Immature natural killer cell (primary cell): Measurements from ENCODE around the gene MTOR. TPM values are rescaled to one million over a fixed set of nuclear protein-coding genes. Genes with fewer than 3 reads are reported as not detected.
A peak's percentile ranks its signal among the peaks of the same experiment; 100 is the strongest.
"Not testable (repeated sequence)": the region's sequence is repeated elsewhere in the genome, so short reads cannot be mapped to it uniquely, and the experiment has no call there.

Experiments used
- DNase-seq, 3 donors: peaks; one replicate each; pipeline ENCODE4 v3.0.0; 2022; ENCODE audit warnings: mixed read lengths in 1 of 3
- H3K27ac Mint-ChIP-seq, 6 donors: one replicate each; pipeline ENCODE4 v1.8.0; 2020; ENCODE audit warnings: mixed read lengths in 6 of 6, mild to moderate bottlenecking in 5 of 6, inconsistent platforms in 4 of 6, moderate library complexity in 3 of 6
- H3K27me3 Mint-ChIP-seq, 3 donors: one replicate each; pipeline ENCODE4 v1.8.0; 2020 to 2021; ENCODE audit warnings: low read depth in 3 of 3, mild to moderate bottlenecking in 3 of 3, mixed read lengths in 3 of 3, moderate library complexity in 3 of 3, inconsistent platforms in 1 of 3
- H3K36me3 Mint-ChIP-seq, 3 donors: one replicate each; pipeline ENCODE4 v1.8.0; 2020; ENCODE audit warnings: mixed read lengths in 3 of 3, inconsistent platforms in 2 of 3, mild to moderate bottlenecking in 2 of 3
- H3K4me1 Mint-ChIP-seq, 2 donors: one replicate each; pipeline ENCODE4 v1.8.0; 2020; ENCODE audit warnings: inconsistent platforms in 2 of 2, mild to moderate bottlenecking in 2 of 2, mixed read lengths in 2 of 2, moderate library complexity in 1 of 2
- H3K4me3 Mint-ChIP-seq, 5 donors: one replicate each; pipeline ENCODE4 v1.8.0; 2020; ENCODE audit warnings: mild to moderate bottlenecking in 5 of 5, mixed read lengths in 5 of 5, inconsistent platforms in 3 of 5, moderate library complexity in 3 of 5
- H3K9me3 Mint-ChIP-seq, 6 donors: one replicate each; pipeline ENCODE4 v1.8.0; 2020; ENCODE audit warnings: mild to moderate bottlenecking in 6 of 6, mixed read lengths in 6 of 6, inconsistent platforms in 4 of 6, moderate library complexity in 3 of 6
- polyA plus RNA-seq, 3 donors: library from polyadenylated mRNA; unstranded; fragments of 300-500 nt; fragmentation: Illumina TruSeq; gene quantifications; one replicate each; pipeline ENCODE4 v1.2.3, GENCODE V29; 2021

The MTOR gene
- polyA plus RNA-seq, 3 donors from 2014 or later = 1.7 to 10.1 (median 3.8) TPM

- Mint-ChIP-seq H3K4me3 (no peak overlapping the region), H3K36me3 (peaks cover 16 to 33% (median 23%) of the 10 kb centered on the region in 3 donors), H3K9me3 (no peaks in the 10 kb centered on the region), H3K27me3 (peaks cover 0 to 4% (median 2%) of the 10 kb centered on the region in 3 donors), H3K4me1 (no peaks in the 10 kb centered on the region), H3K27ac (no peak overlapping the region)
- DNase-seq = no peak
Measured at GRCh38 chr1:11105586-11105985, 156.8 kb downstream of the MTOR start.

DNA sequence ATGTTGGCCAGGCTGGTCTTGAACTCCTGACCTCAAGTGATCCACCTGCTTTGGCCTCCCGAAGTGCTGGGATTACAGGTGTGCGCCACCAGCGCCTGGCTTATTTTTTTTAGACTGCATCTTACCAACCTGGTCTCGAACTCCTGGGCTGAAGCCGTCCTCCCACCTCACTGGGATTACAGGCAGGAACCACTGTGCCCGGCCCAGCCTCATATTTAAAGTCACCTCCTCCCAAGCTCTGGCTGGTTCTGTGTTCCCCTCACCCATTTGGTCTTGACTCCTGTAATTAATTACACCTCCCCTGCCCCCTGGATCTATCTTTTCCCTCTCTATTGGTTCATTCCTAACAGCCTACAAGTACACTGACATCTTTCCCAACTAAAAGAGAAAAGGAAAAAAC lies 161.0 kb downstream of the MTOR start:
- Mint-ChIP-seq H3K36me3 (peaks cover 0 to 5% (median 4%) of the 10 kb centered on the region in 3 donors), H3K27me3 (peaks cover 0 to 6% (median 4%) of the 10 kb centered on the region in 3 donors), H3K9me3 (no peaks in the 10 kb centered on the region), H3K4me1 (peaks cover 15 to 21% of the 10 kb centered on the region in 2 donors), H3K4me3 (peak overlapping the region; percentile 4 to 54 (median 36)), H3K27ac (peak overlapping the region in 2 of 6 donors; percentile 45 to 79)
- no peak for DNase-seq

- H3K4me1 Mint-ChIP-seq = peaks cover 15 to 21% of the 10 kb centered on the region in 2 donors
- H3K9me3 Mint-ChIP-seq, H3K36me3 Mint-ChIP-seq, DNase-seq, H3K27me3 Mint-ChIP-seq: not testable (repeated sequence)
- peak overlapping the region in 3 of 5 donors; percentile 14 to 93 (median 39) for H3K4me3 Mint-ChIP-seq
- H3K27ac Mint-ChIP-seq = peak overlapping the region in 1 of 6 donors; percentile 28
Measured at GRCh38 chr1:11100806-11101205, 161.5 kb downstream of the MTOR start.

GRCh38 chr1:11100149-11100493 lies 162.2 kb downstream of the MTOR start:
- Mint-ChIP-seq H3K36me3 (peaks cover 0 to 4% (median 4%) of the 10 kb centered on the region in 3 donors), H3K9me3 (no peaks in the 10 kb centered on the region), H3K4me1 (peaks cover 15 to 21% of the 10 kb centered on the region in 2 donors), H3K4me3 (peak overlapping the region; percentile 93 to 97 (median 95)), H3K27ac (peak overlapping the region; percentile 76 to 95 (median 92)), H3K27me3 (peaks cover 0 to 3% (median 2%) of the 10 kb centered on the region in 3 donors)
- DNase-seq = no peak

DNA sequence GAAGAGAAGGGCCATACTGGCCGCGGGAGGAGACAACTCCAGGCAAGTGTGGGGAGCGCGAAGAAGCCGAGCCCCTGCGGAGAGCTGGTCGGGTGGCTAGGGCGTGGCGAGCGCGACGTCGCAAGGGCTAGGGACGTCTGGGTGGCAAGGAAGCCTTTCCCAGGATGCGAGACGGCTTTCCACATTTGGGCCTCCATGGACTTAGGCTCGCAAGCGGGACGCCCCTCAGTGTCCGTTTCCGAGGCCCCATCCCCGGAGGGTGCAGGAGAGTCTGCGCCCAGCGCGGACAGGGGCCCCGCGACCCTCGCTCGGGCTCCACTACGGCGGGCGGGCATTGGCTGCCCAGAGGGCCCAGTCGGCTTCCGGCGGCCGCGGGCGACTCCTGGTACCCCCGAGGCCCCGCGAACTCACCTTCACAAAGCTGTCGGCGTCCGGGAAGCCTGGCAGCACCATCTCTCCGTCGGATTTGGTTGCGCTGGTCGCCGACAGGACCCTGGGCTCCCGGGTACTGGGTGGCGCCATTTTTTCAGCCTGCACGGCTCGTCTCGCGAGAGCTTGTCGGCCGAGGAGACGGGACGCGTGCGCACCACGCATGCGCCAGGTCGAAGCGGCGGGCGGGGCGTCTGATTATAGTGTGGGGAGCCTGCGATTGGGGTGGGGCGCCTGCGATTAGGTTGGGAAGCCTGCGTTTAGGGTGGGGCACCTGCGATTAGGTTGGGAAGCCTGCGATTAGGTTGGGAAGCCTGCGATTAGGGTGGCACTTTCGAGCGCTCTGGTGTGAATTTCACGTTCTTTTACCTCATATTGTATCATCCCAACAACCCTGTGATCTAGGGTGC lies 162.8 kb downstream of the MTOR start, which contains the start of gene EXOSC10:
EXOSC10 (minus strand) TSS at position 560 of the 839 bp plus-strand sequence; CDS start at position 522, 38 bp downstream.
- Mint-ChIP-seq H3K36me3 (peaks cover 0 to 4% (median 4%) of the 10 kb centered on the region in 3 donors), H3K27me3 (peaks cover 0 to 3% (median 2%) of the 10 kb centered on the region in 3 donors), H3K9me3 (no peaks in the 10 kb centered on the region), H3K4me3 (peak within 1 kb of the TSS; percentile 93 to 97 (median 95)), H3K27ac (peak within 1 kb of the TSS; percentile 76 to 95 (median 93)), H3K4me1 (peaks cover 15 to 21% of the 10 kb centered on the region in 2 donors)
- DNase-seq = peak; percentile 92 to 94 (median 93)

GRCh38 chr1:11098931-11099309 lies 163.4 kb downstream of the MTOR start:
- no peak for DNase-seq
- Mint-ChIP-seq H3K27ac (peak overlapping the region; percentile 76 to 95 (median 90)), H3K4me3 (peak overlapping the region; percentile 93 to 97 (median 95)), H3K4me1 (peaks cover 15 to 21% of the 10 kb centered on the region in 2 donors), H3K36me3 (peaks cover 0 to 4% (median 4%) of the 10 kb centered on the region in 3 donors), H3K27me3 (peaks cover 0 to 3% (median 2%) of the 10 kb centered on the region in 3 donors), H3K9me3 (no peaks in the 10 kb centered on the region)

GRCh38 chr1:11083784-11084183 lies 178.6 kb downstream of the MTOR start:
- not testable (repeated sequence) for DNase-seq, H3K4me1 Mint-ChIP-seq, H3K9me3 Mint-ChIP-seq, H3K27me3 Mint-ChIP-seq, H3K27ac Mint-ChIP-seq, H3K4me3 Mint-ChIP-seq
- H3K36me3 Mint-ChIP-seq = peaks cover 29 to 49% (median 34%) of the 10 kb centered on the region in 3 donors

GRCh38 chr1:11080931-11081330 lies 181.4 kb downstream of the MTOR start:
- no peak for DNase-seq
- Mint-ChIP-seq H3K9me3 (no peaks in the 10 kb centered on the region), H3K4me1 (no peaks in the 10 kb centered on the region), H3K27ac (no peak overlapping the region), H3K27me3 (peaks cover 0 to 3% (median 0%) of the 10 kb centered on the region in 3 donors), H3K36me3 (peaks cover 23 to 42% (median 28%) of the 10 kb centered on the region in 3 donors), H3K4me3 (no peak overlapping the region)

GRCh38 chr1:11078631-11079030 lies 183.7 kb downstream of the MTOR start:
- DNase-seq = no peak
- Mint-ChIP-seq H3K36me3 (peaks cover 24 to 47% (median 27%) of the 10 kb centered on the region in 3 donors), H3K9me3 (no peaks in the 10 kb centered on the region), H3K27me3 (peaks cover 0 to 3% (median 0%) of the 10 kb centered on the region in 3 donors), H3K4me3 (no peak overlapping the region), H3K4me1 (no peaks in the 10 kb centered on the region), H3K27ac (no peak overlapping the region)

DNA sequence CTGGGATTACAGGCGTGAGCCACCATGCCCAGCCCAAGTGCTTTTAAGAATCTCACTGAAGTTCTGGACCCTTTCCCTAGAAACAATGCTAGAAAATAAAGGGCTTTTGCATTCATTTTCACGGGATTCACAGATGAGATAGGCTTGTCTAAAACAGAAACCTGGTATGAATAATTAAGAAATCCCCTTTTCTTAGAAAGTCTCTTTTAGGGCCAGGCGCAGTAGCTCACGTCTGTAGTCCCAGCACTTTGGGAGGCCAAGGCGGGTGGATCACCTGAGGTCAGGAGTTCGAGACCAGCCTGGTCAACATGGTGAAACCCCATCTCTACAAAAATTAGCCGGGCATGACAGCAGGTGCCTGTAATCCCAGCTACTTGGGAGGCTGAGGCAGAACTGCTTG lies 189.0 kb downstream of the MTOR start:
- not testable (repeated sequence) for DNase-seq, H3K27me3 Mint-ChIP-seq, H3K4me3 Mint-ChIP-seq, H3K27ac Mint-ChIP-seq, H3K9me3 Mint-ChIP-seq, H3K4me1 Mint-ChIP-seq
- peaks cover 30 to 56% (median 36%) of the 10 kb centered on the region in 3 donors for H3K36me3 Mint-ChIP-seq

DNA sequence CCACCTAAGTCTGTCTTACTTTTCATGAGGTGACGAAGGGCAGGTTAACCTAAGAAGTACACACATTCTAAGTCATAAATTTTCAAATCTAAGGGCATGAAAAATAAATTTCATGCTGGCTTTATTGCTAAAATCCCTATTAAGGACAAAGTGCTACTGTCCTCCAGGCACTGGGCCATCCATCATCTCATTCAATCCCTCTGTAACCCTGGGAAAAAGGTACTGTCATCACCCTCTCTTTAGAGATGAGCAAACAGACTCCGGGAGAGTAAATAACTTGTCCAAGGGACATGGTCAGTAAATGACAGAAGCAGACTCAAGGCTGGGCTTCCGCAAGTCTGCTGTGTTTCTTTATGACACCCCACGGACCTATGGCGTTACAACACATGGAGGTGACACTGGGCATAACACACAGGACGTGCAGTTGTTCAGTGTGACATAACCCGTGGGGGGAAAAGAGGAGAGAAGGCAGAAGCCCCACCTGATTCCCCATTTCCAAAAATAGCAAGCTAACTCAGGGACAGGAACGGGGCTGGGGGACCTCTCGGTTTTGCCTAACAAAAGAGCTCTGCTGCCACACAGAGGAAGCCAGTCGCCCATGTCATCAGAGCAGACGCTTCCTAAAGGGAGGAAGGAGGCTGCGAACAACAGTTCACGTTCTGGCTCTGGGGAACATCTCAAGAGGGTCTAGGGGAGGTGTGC lies 190.0 kb downstream of the MTOR start:
- Mint-ChIP-seq H3K27ac (no peak overlapping the region), H3K4me1 (no peaks in the 10 kb centered on the region), H3K4me3 (no peak overlapping the region), H3K27me3 (peaks cover 0 to 5% (median 0%) of the 10 kb centered on the region in 3 donors), H3K9me3 (no peaks in the 10 kb centered on the region), H3K36me3 (peaks cover 27 to 59% (median 32%) of the 10 kb centered on the region in 3 donors)
- no peak for DNase-seq

- DNase-seq = no peak
- H3K27ac Mint-ChIP-seq = peak overlapping the region in 3 of 6 donors; percentile 42 to 70 (median 69)
- H3K27me3 Mint-ChIP-seq = peaks cover 0 to 5% (median under 1%) of the 10 kb centered on the region in 3 donors
- H3K4me1 Mint-ChIP-seq = no peaks in the 10 kb centered on the region
- no peaks in the 10 kb centered on the region for H3K9me3 Mint-ChIP-seq
- peaks cover 24 to 60% (median 32%) of the 10 kb centered on the region in 3 donors for H3K36me3 Mint-ChIP-seq
- H3K4me3 Mint-ChIP-seq = no peak overlapping the region
Measured at GRCh38 chr1:11071463-11072215, 190.7 kb downstream of the MTOR start.

DNA sequence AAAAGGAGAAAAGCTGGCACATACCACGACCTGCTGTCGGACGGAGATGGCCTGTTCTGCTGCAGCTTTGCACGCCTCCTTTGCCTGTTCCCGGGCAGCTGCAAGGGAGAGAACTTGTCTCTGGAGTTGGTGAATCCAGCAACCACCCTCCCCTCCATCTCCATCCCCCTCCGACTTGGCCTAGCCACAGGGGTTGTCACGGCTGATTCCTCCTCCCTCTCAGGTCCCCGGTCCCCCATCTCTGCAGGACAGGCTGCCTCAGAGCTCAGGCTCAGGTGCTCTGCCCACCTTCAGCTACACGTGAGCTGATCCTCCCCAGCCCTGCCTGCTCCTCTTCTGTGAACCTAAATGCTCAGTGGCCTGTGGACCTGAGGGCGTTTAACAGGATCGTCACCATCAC lies 191.5 kb downstream of the MTOR start:
- Mint-ChIP-seq H3K27ac (no peak overlapping the region), H3K9me3 (no peaks in the 10 kb centered on the region), H3K36me3 (peaks cover 20 to 58% (median 31%) of the 10 kb centered on the region in 3 donors), H3K4me3 (no peak overlapping the region), H3K4me1 (no peaks in the 10 kb centered on the region), H3K27me3 (peaks cover 0 to 5% (median 3%) of the 10 kb centered on the region in 3 donors)
- DNase-seq = no peak
